Measurements from ENCODE around the gene JPH3. TPM values are rescaled to one million over a fixed set of nuclear protein-coding genes. Genes with fewer than 3 reads are reported as not detected.

Gene JPH3
- total RNA-seq, 2 donors from 2014 or later = 37.0 to 39.1 TPM

GRCh38 chr16:87707714-87708580, 105.6 kb downstream of the JPH3 start:
- H3K4me1 Mint-ChIP-seq = peaks cover 14% of the 10 kb centered on the region
- WGBS, 2 experiments (ENCODE audit: insufficient coverage in 1 of 2, insufficient read length in 1 of 2) = 95 to 96% methylated on average over 28 to 45 of the region's 45 CpGs
- TF ChIP-seq CTCF (conservative IDR thresholded peaks at IDR 0.05) = no peak

GRCh38 chr16:87708881-87709638, 106.8 kb downstream of the JPH3 start:
- H3K9ac ChIP-seq (ENCODE audit: extremely low read depth, low read length, poor library complexity, severe bottlenecking) = no peak overlapping the region
- H3K9me3 Mint-ChIP-seq = no peaks in the 10 kb centered on the region
- H3K9me3 ChIP-seq (ENCODE audit: control insufficient read depth, low read length) = no peaks in the 10 kb centered on the region
- H3K27me3 ChIP-seq (ENCODE audit: control insufficient read depth, insufficient read depth, low read length, poor library complexity, severe bottlenecking) = no peaks in the 10 kb centered on the region
- DNase-seq = no peak
- H3K36me3 ChIP-seq (ENCODE audit: control insufficient read depth, insufficient read depth, low read length) = peaks cover 25% of the 10 kb centered on the region
- no peak overlapping the region for H3K4me3 Mint-ChIP-seq
- H3K27ac Mint-ChIP-seq = no peak overlapping the region
- H3K4me1 Mint-ChIP-seq = peaks cover 14% of the 10 kb centered on the region
- H3K27me3 Mint-ChIP-seq (ENCODE audit: insufficient read depth) = no peaks in the 10 kb centered on the region
- peaks cover 41% of the 10 kb centered on the region for H3K36me3 Mint-ChIP-seq (ENCODE audit: low read depth)
- WGBS, 2 experiments (ENCODE audit: insufficient coverage in 1 of 2, insufficient read length in 1 of 2) = 94 to 96% methylated on average over 43 to 49 of the region's 49 CpGs
- TF ChIP-seq CTCF (conservative IDR thresholded peaks at IDR 0.05) = no peak
- peaks cover 9% of the 10 kb centered on the region for H3K4me1 ChIP-seq (ENCODE audit: control insufficient read depth, insufficient read depth, low read length)
- no peak overlapping the region for H3K27ac ChIP-seq (ENCODE audit: low read depth, low read length)
- H3K4me3 ChIP-seq (ENCODE audit: low read length) = no peak overlapping the region

More at GRCh38 chr16:87707714-87708580, 105.6 kb downstream of the JPH3 start:
- no peaks in the 10 kb centered on the region for H3K27me3 Mint-ChIP-seq (ENCODE audit: insufficient read depth)
- H3K9ac ChIP-seq (ENCODE audit: extremely low read depth, low read length, poor library complexity, severe bottlenecking) = no peak overlapping the region
- no peaks in the 10 kb centered on the region for H3K9me3 ChIP-seq (ENCODE audit: control insufficient read depth, low read length)
- peaks cover 45% of the 10 kb centered on the region for H3K36me3 Mint-ChIP-seq (ENCODE audit: low read depth)
- peak overlapping the region; percentile 59 for H3K27ac Mint-ChIP-seq
- no peak for DNase-seq
- H3K4me1 ChIP-seq (ENCODE audit: control insufficient read depth, insufficient read depth, low read length) = peaks cover 9% of the 10 kb centered on the region
- peaks cover 25% of the 10 kb centered on the region for H3K36me3 ChIP-seq (ENCODE audit: control insufficient read depth, insufficient read depth, low read length)
- no peak overlapping the region for H3K27ac ChIP-seq (ENCODE audit: low read depth, low read length)
- H3K4me3 ChIP-seq (ENCODE audit: low read length) = no peak overlapping the region
- H3K9me3 Mint-ChIP-seq = no peaks in the 10 kb centered on the region
- H3K27me3 ChIP-seq (ENCODE audit: control insufficient read depth, insufficient read depth, low read length, poor library complexity, severe bottlenecking) = no peaks in the 10 kb centered on the region
- no peak overlapping the region for H3K4me3 Mint-ChIP-seq

- no peak for TF ChIP-seq CTCF (conservative IDR thresholded peaks at IDR 0.05)
- no peak overlapping the region for H3K27ac Mint-ChIP-seq
- 94 to 97% methylated on average over 6 to 12 of the region's 12 CpGs for WGBS, 2 experiments (ENCODE audit: insufficient coverage in 1 of 2, insufficient read length in 1 of 2)
- DNase-seq = no peak
- Histone ChIP-seq H3K27ac (ENCODE audit: low read depth, low read length) (no peak overlapping the region), H3K9ac (ENCODE audit: extremely low read depth, low read length, poor library complexity, severe bottlenecking) (no peak overlapping the region), H3K27me3 (ENCODE audit: control insufficient read depth, insufficient read depth, low read length, poor library complexity, severe bottlenecking) (no peaks in the 10 kb centered on the region), H3K36me3 (ENCODE audit: control insufficient read depth, insufficient read depth, low read length) (peaks cover 25% of the 10 kb centered on the region), H3K4me3 (ENCODE audit: low read length) (no peak overlapping the region), H3K4me1 (ENCODE audit: control insufficient read depth, insufficient read depth, low read length) (peaks cover 9% of the 10 kb centered on the region), H3K9me3 (ENCODE audit: control insufficient read depth, low read length) (no peaks in the 10 kb centered on the region)
- peaks cover 42% of the 10 kb centered on the region for H3K36me3 Mint-ChIP-seq (ENCODE audit: low read depth)
- no peaks in the 10 kb centered on the region for H3K27me3 Mint-ChIP-seq (ENCODE audit: insufficient read depth)
- H3K4me1 Mint-ChIP-seq = peaks cover 12% of the 10 kb centered on the region
- H3K4me3 Mint-ChIP-seq = no peak overlapping the region
- H3K9me3 Mint-ChIP-seq = no peaks in the 10 kb centered on the region
Observed at GRCh38 chr16:87709677-87710076, 107.4 kb downstream of the JPH3 start.

Measured in endodermal cell (in vitro differentiated cells).